Epithelial cell of proximal tubule (primary cell): ENCODE data around the gene ENPP4. TPM values are rescaled to one million over a fixed set of nuclear protein-coding genes. Genes with fewer than 3 reads are reported as not detected.
"Not testable (repeated sequence)": the region's sequence is repeated elsewhere in the genome, so short reads cannot be mapped to it uniquely, and the experiment has no call there.

Source experiments
- DNase-seq: peaks from one replicate; pipeline ENCODE4 v3.0.0-alpha.2; 2011; ENCODE audit warnings: low read depth
- H3K4me3 ChIP-seq: 2 replicates; pipeline ENCODE4 v1.5.1; 2011; ENCODE audit warnings: low read depth, mild to moderate bottlenecking, low read length
- total RNA-seq: library from RNA; depleted of rRNA; stranded (reverse); fragments of >200 nt; gene quantifications from 2 replicates; pipeline ENCODE4 v1.2.3, GENCODE V29; 2015
- TF ChIP-seq, protein P1 (sequence below): conservative IDR thresholded peaks from 2 replicates; pipeline ENCODE4 v1.5.1; 2012; ENCODE audit warnings: low read depth, mild to moderate bottlenecking, low read length

Gene ENPP4
- total RNA-seq, 1 donor from 2014 or later = 8.1 TPM

DNA sequence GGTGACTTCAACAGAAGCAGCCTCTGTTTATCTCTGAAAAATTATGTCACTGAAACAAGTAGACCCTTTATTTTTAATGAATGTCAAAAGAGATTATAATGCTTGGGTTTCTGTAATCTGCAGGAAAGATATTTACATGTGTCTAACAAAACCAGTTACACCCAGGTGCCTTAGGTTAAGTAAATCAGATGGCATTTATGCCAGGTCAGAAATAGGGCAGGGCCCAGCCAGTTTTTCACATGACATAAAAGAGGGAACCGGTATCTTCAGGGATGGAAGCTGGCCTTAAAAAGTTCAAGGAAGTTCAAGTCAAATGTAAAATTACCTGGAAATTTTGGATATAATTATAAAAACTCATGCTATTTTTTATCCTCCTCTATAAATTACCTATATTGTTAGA is 14.2 kb upstream of the ENPP4 start:
- TF ChIP-seq, protein P1, sequence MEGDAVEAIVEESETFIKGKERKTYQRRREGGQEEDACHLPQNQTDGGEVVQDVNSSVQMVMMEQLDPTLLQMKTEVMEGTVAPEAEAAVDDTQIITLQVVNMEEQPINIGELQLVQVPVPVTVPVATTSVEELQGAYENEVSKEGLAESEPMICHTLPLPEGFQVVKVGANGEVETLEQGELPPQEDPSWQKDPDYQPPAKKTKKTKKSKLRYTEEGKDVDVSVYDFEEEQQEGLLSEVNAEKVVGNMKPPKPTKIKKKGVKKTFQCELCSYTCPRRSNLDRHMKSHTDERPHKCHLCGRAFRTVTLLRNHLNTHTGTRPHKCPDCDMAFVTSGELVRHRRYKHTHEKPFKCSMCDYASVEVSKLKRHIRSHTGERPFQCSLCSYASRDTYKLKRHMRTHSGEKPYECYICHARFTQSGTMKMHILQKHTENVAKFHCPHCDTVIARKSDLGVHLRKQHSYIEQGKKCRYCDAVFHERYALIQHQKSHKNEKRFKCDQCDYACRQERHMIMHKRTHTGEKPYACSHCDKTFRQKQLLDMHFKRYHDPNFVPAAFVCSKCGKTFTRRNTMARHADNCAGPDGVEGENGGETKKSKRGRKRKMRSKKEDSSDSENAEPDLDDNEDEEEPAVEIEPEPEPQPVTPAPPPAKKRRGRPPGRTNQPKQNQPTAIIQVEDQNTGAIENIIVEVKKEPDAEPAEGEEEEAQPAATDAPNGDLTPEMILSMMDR = no peak
- DNase-seq = no peak

DNA sequence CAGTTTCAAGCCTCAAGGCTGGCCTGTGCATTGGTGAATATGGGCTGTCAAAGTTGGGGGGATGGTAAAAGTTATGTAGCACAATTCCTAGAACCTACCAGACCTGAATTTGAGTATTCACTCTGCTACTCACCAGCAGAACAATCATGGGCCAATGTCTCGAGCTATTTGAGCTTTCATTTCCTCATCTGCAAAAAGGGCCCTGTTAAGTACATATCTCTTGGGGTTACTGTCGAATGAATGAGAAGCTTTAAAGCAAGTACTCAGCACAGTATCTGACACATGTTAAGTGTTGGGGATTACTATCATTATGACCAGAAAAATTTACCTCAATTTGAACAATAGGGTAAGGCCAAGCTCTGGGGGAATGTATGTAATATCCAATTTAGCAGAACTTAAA is 13.5 kb upstream of the ENPP4 start:
- no peak for DNase-seq
- H3K4me3 ChIP-seq = no peak overlapping the region
- TF ChIP-seq, protein P1 = no peak

More for the DNA sequence above, 14.2 kb upstream of the ENPP4 start:
- no peak overlapping the region for H3K4me3 ChIP-seq

DNA sequence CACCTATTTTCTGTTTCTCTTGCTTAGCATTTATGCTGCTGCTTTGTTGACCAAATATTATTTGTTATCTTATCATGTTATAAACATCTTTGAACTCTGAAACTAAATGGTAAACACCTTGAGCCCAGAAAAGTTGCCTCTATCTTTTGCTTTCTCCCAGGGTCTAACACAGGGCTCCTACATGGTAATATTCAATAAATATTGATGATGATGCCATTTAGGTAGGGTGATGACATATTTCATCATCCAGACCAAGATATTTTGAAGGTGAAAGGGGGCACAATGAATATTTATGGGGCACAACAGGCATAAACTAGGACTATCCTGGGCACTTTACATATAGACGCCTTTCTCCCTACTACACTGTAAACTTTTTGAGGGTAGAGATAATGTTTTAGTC is 11.6 kb upstream of the ENPP4 start:
- TF ChIP-seq, protein P1 = no peak
- no peak for DNase-seq
- no peak overlapping the region for H3K4me3 ChIP-seq

DNA sequence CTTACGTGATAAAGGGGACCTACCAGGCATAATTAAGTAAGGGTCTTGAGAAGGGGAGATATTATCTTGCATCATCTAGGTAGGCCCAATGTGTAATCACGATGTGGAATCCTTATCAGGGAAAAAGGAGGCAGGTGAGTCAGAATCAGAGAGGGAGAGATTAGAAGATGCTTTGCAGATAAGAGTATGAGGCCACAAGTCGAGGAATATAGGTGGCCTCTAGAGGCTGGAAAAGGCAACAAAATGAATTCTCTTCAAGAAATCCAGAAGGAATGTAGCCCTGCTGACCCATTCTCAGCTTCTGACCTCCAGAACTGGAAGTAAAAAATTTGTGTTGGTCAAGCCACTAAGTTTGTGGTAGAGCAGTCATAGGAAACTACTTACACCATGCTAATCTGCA is 11.0 kb upstream of the ENPP4 start:
- H3K4me3 ChIP-seq = no peak overlapping the region
- TF ChIP-seq, protein P1 = no peak
- DNase-seq = no peak

DNA sequence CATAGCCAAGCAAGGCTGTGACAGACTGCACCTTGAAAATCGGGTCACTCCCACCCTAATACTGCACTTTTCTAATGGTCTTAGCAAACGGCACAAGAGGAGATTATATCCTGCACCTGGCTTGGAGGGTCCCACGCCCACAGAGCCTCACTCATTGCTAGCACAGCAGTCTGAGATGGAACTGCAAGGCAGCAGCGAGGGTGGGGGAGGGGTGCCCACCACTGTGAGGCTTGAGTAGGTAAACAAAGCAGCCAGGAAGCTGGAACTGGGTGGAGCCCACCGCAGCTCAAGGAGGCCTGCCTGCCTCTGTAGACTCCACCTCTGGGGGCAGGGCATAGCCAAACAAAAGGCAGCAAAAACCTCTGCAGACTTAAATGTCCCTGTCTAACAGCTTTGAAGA is 10.1 kb upstream of the ENPP4 start:
- DNase-seq = not testable (repeated sequence)

DNA sequence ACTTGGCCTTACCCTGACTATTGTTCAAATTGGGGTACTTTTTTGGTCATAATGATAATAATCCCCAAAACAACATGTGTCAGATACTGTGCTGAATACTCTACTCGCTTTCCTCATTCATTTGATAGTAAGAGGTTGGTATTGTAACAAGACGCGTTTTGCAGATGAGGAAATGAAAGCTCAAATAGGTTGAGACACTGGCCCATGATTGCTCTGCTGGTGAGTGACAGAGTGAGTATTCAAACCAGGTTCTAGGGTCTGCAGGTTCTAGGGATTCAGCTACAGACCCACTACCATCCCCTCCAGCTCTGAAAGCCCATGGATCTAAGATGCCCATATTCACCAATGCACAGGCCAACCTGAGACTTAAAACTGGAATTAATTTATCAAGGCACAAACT is 1.3 kb upstream of the ENPP4 start:
- TF ChIP-seq, protein P1 = no peak
- H3K4me3 ChIP-seq = no peak overlapping the region
- DNase-seq = no peak

More for the DNA sequence above, 10.1 kb upstream of the ENPP4 start:
- H3K4me3 ChIP-seq = not testable (repeated sequence)

DNA sequence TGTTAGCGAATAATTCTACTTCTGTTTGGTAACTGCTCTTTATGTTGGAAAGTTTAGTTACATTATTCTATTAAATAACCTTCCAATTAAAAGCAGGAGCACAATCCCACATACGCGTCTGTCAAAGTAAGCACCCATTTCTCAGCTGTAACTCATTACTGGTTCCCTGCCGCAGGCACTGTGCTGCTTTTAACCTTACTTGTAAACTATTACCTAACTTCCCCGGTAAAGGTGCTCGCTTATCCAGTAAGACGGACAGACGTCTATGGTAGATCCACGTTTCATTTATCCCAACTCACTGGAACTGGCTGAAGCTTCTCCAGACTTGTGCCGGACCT is 529 bp upstream of the ENPP4 start:
- no peak for DNase-seq
- H3K4me3 ChIP-seq = peak overlapping the region; percentile 88
- TF ChIP-seq, protein P1 = no peak

DNA sequence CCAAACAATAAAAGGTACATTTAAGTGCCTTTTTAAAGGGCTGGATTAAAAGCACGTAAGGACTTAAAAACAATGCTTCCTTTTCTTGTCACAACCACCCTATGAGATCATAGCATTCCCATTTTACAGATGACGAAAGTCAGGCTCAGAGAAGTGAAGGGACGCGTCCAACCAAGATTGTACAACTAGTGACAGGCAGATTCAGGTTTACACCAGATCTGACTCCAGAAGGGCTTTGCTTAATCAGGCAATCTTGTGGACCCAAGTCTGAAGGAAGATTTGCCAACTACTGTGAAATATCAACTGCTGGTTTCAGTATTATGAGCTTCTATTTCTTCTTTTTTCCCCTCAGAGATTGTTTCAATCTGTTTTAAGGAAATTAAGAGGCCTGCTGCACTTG is 877 bp downstream of the ENPP4 start:
- TF ChIP-seq, protein P1 = no peak
- DNase-seq = no peak
- H3K4me3 ChIP-seq = peak overlapping the region; percentile 88

DNA sequence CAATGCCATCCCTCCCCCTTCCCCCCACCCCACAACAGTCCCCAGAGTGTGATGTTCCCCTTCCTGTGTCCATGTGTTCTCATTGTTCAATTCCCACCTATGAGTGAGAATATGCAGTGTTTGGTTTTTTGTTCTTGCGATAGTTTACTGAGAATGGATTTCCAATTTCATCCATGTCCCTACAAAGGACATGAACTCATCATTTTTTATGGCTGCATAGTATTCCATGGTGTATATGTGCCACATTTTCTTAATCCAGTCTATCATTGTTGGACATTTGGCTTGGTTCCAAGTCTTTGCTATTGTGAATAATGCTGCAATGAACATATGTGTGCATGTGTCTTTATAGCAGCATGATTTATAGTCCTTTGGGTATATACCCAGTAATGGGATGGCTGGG is 1.5 kb downstream of the ENPP4 start:
- H3K4me3 ChIP-seq, DNase-seq: not testable (repeated sequence)
